GM11168 (cell line): ENCODE data around the gene PARP14.
"Not testable (repeated sequence)": the region's sequence is repeated elsewhere in the genome, so short reads cannot be mapped to it uniquely, and the experiment has no call there.

Source experiments
- in situ Hi-C: fragments of 300-500 bp; cut with MboI; formaldehyde crosslinking; loops from one replicate; pipeline ENCODE4 v1.12.0; 2022; ENCODE audit warnings: low sequenced_read_pairs; ENCODE audit not compliant: unreplicated experiment

PARP14 gene, protein sequence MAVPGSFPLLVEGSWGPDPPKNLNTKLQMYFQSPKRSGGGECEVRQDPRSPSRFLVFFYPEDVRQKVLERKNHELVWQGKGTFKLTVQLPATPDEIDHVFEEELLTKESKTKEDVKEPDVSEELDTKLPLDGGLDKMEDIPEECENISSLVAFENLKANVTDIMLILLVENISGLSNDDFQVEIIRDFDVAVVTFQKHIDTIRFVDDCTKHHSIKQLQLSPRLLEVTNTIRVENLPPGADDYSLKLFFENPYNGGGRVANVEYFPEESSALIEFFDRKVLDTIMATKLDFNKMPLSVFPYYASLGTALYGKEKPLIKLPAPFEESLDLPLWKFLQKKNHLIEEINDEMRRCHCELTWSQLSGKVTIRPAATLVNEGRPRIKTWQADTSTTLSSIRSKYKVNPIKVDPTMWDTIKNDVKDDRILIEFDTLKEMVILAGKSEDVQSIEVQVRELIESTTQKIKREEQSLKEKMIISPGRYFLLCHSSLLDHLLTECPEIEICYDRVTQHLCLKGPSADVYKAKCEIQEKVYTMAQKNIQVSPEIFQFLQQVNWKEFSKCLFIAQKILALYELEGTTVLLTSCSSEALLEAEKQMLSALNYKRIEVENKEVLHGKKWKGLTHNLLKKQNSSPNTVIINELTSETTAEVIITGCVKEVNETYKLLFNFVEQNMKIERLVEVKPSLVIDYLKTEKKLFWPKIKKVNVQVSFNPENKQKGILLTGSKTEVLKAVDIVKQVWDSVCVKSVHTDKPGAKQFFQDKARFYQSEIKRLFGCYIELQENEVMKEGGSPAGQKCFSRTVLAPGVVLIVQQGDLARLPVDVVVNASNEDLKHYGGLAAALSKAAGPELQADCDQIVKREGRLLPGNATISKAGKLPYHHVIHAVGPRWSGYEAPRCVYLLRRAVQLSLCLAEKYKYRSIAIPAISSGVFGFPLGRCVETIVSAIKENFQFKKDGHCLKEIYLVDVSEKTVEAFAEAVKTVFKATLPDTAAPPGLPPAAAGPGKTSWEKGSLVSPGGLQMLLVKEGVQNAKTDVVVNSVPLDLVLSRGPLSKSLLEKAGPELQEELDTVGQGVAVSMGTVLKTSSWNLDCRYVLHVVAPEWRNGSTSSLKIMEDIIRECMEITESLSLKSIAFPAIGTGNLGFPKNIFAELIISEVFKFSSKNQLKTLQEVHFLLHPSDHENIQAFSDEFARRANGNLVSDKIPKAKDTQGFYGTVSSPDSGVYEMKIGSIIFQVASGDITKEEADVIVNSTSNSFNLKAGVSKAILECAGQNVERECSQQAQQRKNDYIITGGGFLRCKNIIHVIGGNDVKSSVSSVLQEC (N-terminal part only)

DNA sequence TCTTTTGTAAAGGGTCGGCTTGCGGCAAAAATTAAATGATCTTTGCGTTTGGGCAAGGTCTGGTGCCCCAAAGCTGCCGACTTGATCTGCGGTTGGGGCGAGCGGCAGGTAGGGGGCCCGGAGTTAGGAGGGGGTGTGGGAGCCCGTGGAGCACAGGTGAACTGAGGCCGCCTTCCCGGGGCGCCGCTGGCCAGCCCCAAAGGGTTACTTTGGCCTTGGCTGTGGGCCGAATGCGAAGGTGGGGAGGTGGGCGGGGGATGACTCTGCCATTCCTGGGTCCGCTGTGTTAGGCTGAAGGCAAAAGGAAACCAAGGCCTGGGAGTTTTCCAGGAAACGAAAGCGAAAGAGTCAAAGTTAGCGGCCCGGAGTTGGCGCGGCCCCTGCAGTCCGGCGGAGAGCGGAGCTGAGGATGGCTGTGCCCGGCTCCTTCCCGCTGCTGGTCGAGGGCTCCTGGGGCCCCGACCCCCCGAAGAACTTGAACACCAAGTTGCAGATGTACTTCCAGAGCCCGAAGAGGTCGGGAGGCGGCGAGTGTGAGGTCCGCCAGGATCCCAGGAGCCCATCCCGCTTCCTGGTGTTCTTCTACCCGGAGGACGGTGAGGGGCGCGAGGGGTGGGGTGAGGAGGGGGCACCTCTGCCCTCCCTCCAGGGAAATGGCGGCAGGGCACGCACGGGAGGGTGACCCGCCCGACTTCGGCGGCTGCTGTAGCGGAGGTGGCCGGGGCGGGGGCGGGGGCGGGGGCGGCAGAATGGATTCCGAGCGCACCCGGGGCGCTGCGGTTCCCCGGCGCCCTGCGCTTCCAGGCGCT is at the start of gene PARP14:
TSS of gene PARP14 (plus strand) at position 365 of the 809 bp plus-strand sequence. CDS start at position 410, 45 bp downstream.
- in situ Hi-C loops, result no loop called here

DNA sequence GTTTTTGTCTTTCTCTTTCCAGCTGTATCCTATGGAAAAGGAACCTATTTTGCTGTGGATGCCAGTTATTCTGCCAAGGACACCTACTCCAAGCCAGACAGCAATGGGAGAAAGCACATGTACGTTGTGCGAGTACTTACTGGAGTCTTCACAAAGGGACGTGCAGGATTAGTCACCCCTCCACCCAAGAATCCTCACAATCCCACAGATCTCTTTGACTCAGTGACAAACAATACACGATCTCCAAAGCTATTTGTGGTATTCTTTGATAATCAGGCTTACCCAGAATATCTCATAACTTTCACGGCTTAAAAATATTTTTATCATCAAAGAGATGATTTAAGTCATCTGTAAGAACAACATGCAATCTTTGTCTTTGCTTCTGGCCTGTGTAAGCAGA is 44.9 kb upstream of the PARP14 start:
- in situ Hi-C loops, result no loop called here

DNA sequence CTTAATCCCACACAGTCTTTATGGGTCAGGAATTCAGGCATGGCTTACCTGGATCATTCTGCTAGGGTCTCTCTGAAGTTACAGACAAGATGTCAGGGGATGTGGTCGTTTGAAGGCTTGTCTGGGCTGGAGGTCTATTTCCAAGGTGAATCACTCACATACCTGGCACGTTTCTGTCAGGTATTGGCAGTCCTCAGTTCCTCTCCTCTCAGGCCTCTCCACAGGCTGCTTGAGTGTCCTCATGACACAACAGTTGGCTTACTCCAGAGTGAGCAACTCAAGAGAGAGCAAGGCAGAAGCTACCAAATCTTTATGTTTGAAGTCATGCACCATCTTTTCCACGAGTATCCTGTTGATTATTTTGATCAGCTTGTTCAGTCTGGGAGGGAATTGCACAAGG is 43.9 kb upstream of the PARP14 start:
- in situ Hi-C loops, result no loop called here

DNA sequence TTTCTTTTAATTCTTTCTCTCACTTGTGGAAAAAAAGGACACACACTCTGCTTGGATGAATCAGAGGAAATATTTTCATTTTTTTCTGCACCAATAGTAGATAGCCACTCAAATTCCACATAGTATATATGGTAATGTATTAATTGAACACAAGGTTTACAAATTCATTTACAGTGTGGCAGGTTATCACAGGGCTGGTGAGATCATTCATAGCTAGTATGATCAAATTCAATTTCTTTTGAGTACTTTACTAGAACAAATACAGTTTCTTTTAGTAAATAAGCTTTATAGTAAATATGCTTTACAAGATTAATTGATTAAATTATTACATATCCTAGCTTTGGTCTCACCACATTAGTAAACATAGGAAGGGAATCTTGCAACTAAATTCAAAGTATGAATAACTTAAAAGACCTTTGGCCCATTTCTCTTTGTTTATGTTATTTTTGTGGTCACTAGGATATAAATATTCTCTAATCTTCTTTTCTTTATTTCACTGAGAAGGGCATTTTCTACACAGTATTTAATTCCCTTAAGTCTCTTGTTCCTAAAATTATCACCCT is 40.1 kb upstream of the PARP14 start:
- in situ Hi-C loops, result no loop called here

DNA sequence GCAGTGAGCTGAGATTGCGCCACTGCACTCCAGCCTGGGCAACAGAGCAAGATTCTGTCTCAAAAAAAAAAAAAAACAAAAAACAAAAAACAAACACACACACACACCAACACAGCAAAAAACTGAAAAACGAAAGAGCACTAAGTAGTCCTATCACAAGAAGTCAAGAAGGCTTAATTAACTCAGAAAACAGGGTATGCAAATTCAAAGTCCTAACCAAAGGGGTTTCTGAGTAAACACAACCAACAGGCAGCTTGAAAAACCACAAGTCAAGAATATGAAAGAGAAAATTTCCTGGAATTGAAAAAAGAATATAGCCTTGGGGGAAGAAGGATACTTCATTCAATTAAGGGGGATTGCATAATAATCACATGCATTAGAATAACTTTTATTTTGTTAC is 37.7 kb upstream of the PARP14 start:
- in situ Hi-C loops, result no loop called here

DNA sequence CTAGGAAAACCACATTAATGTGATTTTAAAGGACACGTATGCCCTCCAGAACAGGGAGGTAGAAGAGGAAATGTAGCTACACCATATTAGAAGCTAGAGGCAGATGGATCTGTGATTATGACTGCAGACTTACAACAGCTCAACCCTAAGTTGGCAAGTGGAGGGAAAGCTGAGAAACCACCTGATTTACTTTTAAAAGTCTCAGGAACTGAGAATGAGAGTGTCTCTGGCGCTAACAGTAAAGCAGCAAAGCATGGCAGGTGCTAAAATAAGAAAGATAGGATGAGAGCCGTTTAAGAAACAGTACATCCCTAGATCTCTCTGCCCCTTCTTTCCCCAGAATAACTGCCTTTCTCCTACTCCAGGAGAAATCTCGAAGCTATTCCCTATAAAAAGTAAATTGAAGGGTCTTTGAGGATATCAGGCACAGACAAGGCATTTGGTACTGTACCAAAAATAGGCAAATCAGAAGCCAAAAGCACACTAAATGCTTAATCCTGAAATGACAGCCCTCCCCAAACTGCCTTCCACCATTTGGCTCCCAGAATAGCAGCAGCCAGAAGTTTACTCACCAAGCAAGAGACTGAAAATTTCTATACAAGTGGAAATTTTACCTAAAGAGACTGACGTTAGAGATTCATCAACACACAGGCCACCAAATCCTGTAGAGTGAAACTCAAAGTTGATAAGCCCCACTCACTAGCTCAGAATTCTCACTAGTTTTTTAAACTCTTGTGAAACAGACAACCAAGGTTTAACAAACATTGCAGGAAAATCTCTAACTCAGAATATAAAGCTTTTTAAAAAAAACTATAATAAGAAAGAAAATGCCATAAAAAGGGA is 34.3 kb upstream of the PARP14 start:
- in situ Hi-C loops, result no loop called here

DNA sequence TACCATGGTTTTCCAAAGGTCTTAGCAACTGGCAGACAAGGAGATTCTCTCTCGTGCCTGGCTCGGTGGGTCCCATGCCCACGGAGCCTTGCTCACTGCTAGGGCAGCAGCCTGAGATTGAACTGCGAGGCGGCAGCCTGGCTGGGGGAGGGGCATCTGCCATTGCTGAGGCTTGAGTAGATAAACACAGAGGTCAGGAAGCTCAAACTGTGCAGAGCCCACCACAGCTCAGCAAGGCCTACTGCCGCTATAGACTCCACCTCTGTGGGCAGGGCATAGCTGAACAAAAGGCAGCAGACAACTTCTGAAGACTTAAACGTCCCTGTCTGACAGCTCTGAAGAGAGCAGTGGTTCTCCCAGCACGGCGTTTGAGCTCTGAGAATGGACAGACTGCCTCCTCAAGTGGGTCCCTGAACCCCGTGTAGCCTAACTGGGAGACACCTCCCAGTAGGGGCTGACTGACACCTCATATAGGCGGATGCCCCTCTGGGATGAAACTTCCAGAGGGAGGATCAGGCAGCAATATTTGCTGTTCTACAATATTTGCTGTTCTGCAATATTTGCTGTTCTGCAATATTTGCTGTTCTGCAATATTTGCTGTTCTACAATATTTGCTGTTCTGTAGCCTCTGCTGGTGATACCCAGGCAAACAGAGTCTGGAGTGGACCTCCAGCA is 29.3 kb upstream of the PARP14 start:
- in situ Hi-C loops, result not testable (repeated sequence)

DNA sequence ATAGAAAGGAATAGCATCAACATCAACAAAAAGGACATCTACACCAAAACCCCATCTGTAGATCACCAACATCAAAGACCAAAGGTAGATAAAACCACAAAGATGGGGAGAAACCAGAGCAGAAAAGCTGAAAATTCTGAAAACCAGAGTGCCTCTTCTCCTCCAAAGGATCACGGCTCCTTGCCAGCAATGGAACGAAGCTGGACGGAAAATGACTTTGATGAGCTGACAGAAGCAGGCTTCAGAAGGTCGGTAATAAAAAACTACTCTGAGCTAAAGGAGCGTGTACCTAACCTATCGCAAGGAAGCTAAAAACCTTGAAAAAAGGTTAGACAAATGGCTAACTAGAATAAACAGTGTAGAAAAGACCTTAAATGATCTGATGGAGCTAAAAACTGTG is 28.7 kb upstream of the PARP14 start:
- in situ Hi-C loops, result not testable (repeated sequence)

DNA sequence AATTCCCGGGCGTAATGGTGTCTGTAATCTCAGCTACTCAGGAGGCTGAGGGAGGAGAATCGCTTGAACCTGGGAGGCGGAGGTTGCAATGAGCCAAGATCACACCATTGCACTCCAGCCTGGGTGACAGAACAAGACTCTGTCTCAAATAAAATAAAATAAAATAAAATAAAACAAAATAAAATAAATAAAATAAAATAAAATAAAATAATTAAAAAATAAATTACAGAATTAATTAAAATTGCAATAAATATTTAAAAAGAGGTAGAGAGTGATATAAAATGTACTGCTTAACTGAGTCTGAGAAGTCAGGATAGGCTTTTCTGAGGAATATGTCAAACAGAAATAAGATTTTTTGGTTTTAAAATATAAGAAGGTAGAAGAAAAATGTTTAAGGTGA is 22.3 kb upstream of the PARP14 start:
- in situ Hi-C loops, result not testable (repeated sequence)

DNA sequence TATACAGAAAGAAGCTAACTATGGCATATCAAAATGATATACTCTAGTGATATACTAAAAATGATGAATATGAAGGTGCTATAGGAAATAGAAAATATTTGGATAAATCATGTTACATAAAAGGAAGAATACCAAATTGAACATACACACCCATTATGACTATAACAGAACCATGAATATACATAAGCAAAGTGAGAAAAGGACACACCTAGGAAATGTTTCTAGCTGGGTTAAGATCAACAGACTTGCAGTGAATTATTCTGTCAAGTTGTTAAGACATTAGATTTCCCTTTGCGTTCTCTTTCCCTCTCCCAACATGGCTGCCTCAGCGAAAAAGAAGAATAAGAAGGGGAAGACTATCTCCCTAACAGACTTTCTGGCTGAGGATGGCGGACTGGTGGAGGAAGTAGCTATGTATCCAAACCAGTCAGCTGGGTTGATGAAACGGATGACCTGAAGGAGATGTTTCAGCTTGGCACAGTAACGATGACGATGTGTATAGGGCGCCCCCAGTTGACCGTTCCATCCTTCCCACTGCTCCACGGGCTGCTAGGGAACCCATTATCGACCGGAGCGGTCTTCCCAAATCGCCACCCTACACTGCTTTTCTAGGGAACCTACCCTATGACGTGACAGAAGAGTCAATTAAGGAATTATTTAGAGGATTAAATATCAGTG is 20.2 kb upstream of the PARP14 start:
- in situ Hi-C loops, result no loop called here

DNA sequence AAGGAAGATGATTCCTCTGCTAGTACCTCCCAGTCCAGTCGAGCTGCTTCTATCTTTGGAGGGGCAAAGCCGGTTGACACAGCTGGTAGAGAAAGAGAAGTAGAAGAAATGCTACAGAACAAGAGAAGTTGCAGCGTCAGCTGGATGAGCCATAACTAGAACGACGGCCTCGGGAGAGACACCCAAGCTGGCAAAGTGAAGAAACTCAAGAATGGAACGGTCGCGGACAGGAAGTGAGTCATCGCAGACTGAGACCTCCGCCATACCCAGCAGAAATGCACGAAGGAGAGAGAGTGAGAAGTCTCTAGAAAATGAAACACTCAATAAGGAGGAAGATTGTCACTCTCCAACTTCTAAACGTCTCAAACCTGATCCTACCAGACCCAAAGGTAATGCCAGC is 19.0 kb upstream of the PARP14 start:
- in situ Hi-C loops, result no loop called here

DNA sequence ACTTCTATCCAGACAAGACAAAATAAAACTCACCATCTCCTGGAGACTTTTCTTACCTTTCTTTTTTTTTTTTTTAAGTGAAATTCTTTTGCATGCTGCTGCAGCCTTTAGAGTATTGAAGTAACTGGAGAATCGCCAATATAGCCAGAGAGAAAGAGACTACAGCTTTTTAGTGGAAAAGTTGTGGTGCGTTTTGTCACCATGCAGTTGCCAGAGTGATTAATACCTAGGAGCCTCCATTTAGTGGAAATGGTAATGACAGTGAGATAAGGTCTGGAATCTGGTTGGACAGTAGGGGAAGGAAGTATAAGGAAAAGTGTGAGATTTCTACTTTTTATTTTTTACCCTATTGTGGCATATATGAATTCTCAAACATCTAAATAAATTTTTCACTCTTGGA is 18.1 kb upstream of the PARP14 start:
- in situ Hi-C loops, result no loop called here

DNA sequence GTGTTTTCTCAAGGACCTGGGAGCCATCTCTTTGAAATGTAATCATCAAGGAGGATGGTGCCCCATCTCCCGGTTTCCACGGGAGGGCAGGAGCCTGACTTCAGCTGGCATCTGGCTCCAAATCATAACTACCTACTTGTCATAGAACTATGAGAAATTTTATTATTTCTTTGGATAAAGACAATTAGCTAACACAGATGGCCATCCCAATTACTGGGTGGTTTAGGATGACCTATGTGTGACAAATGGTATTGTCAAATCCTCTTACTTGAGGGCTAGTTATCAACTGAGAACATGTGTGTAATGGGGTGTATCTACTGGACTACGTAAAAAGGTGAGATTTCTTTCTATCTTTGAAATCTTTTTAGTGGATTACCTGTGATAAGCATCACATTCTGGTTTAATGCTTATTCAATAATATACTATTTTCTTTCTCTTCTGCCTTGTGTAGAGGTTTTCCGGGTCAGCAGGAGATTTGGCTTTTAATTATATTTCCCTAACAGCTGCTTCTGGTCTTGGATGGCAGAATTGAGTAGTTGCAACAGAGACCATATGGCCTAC is 15.3 kb upstream of the PARP14 start:
- in situ Hi-C loops, result no loop called here

DNA sequence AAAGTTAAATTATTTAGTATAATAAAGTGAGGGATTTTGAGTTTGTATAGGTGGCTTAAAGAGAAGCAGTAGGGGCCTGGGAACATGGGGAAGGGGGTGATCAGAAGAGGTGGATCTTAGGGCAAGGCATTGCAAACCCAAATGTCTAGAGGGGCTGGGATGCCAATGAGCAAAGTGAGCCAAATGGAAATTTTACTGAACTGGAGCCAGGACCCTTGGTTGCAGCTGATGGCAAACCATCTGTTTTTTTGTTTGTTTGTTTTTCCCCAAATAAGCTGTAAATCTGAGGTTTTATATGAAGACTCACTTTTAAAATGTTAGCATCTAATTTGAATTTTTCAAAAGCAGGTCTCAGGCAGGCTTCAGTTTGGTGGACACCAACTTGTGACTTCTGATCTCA is 14.8 kb upstream of the PARP14 start:
- in situ Hi-C loops, result no loop called here

DNA sequence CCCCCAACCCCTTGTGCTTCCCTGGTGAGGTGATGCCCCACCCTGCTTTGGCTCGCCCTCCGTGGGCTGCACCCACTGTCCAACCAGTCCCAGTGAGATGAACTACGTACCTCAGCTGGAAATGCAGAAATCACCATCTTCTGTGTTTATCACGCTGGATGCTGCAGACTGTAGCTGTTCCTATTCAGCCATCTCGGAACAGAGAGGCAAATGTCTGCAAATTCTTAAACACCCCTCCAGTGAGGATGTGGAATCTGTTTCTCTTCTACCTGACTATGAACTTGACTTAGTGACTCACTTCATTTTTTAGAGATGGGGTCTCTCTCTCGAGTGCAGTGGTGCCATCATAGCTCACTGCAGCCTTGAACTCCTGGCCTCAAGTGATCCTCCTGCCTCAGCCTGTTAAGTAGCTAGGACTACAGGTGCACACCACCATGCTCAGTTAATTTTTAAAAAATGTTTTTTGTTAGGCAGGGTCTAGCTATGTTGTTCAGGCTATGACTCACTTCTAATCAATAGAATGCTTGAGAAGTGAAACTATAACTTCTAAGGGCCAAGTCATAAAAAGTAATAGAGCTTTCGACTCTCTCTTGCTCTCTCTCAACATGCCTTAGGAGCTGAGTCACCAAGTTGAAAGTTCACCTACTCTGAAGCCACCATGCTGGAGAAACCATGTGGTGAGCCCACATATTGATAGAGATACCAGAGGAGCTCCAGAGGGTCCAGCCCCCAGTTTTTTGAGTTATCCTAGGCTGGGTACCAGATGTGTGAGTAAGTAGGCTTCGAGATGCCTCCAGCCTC is 11.5 kb upstream of the PARP14 start:
- in situ Hi-C loops, result no loop called here

DNA sequence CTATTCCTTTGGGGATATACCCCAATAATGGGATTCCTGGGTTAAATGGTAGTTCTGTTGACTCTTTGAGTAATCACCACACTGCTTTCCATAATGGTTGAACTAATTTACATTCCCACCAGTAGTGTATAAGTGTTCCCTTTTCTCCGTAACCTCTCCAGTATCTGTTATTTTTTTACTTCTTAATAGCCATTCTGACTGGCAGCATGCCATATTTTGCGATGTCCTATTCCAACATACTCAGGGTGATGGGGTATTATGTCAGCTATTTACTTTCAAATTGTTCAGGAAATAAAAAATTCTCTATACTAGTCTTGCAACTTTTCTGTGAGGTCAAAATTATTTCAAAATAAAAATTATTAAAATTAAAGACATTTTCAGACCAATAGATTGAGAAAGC is 9.1 kb upstream of the PARP14 start:
- in situ Hi-C loops, result no loop called here
